Measurements from ENCODE around the gene PACSIN2. TPM values are rescaled to one million over a fixed set of nuclear protein-coding genes. Genes with fewer than 3 reads are reported as not detected.

Gene PACSIN2
- total RNA-seq, 1 experiment from 2014 or later: 60.2 TPM

- no peaks in the 10 kb centered on the region for H3K36me3 ChIP-seq (ENCODE audit: control insufficient read depth, insufficient read depth, low read length)
- H3K27me3 ChIP-seq (ENCODE audit: control insufficient read depth, insufficient read depth, low read length): no peaks in the 10 kb centered on the region
- CTCF ChIA-PET: interaction anchor here (0.7 kb wide), 1 partner anchor 91 kb away, joined by 3 read pairs; no protein-coding TSS in a partner anchor
- intact Hi-C loops (cut with micrococcal nuclease; ENCODE audit: unreplicated experiment): no loop called here
- H3K9me3 ChIP-seq (ENCODE audit: control insufficient read depth, insufficient read depth, low read depth, low read length): no peaks in the 10 kb centered on the region
- TF ChIP-seq, protein P1, sequence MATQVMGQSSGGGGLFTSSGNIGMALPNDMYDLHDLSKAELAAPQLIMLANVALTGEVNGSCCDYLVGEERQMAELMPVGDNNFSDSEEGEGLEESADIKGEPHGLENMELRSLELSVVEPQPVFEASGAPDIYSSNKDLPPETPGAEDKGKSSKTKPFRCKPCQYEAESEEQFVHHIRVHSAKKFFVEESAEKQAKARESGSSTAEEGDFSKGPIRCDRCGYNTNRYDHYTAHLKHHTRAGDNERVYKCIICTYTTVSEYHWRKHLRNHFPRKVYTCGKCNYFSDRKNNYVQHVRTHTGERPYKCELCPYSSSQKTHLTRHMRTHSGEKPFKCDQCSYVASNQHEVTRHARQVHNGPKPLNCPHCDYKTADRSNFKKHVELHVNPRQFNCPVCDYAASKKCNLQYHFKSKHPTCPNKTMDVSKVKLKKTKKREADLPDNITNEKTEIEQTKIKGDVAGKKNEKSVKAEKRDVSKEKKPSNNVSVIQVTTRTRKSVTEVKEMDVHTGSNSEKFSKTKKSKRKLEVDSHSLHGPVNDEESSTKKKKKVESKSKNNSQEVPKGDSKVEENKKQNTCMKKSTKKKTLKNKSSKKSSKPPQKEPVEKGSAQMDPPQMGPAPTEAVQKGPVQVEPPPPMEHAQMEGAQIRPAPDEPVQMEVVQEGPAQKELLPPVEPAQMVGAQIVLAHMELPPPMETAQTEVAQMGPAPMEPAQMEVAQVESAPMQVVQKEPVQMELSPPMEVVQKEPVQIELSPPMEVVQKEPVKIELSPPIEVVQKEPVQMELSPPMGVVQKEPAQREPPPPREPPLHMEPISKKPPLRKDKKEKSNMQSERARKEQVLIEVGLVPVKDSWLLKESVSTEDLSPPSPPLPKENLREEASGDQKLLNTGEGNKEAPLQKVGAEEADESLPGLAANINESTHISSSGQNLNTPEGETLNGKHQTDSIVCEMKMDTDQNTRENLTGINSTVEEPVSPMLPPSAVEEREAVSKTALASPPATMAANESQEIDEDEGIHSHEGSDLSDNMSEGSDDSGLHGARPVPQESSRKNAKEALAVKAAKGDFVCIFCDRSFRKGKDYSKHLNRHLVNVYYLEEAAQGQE (IDR thresholded peaks at IDR 0.05; ENCODE audit: insufficient read depth in 1 of 2, low read depth in 2 of 2, low read length in 1 of 2): no peak
- TF ChIP-seq SIN3A (IDR thresholded peaks at IDR 0.05; ENCODE audit: borderline replicate concordance, insufficient read depth, low read depth, low read length) (no peak), TCF7L2 (IDR thresholded peaks at IDR 0.05; ENCODE audit: low read depth, low read length) (no peak), POLR2AphosphoS5 (IDR thresholded peaks at IDR 0.05; ENCODE audit: low read depth, low read length) (no peak)
- TF ChIP-seq, protein P2, sequence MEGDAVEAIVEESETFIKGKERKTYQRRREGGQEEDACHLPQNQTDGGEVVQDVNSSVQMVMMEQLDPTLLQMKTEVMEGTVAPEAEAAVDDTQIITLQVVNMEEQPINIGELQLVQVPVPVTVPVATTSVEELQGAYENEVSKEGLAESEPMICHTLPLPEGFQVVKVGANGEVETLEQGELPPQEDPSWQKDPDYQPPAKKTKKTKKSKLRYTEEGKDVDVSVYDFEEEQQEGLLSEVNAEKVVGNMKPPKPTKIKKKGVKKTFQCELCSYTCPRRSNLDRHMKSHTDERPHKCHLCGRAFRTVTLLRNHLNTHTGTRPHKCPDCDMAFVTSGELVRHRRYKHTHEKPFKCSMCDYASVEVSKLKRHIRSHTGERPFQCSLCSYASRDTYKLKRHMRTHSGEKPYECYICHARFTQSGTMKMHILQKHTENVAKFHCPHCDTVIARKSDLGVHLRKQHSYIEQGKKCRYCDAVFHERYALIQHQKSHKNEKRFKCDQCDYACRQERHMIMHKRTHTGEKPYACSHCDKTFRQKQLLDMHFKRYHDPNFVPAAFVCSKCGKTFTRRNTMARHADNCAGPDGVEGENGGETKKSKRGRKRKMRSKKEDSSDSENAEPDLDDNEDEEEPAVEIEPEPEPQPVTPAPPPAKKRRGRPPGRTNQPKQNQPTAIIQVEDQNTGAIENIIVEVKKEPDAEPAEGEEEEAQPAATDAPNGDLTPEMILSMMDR (IDR thresholded peaks at IDR 0.05): no peak
- in situ Hi-C loops (cut with HindIII; ENCODE audit: low pct_unique_long_range_greater_than_20kb, low sequenced_read_pairs): no loop called here
- POLR2A ChIA-PET: no interaction called here
- H3K4me3 ChIP-seq (ENCODE audit: low read depth in 2 of 2, low read length in 2 of 2): no peak overlapping the region
- H3K27ac ChIP-seq (ENCODE audit: low read length): no peak overlapping the region
- no peaks in the 10 kb centered on the region; the same call in none of the 2 replicates for H3K4me1 ChIP-seq (ENCODE audit: control insufficient read depth, insufficient read depth, low read length)
- no TSS peak for BruUV-seq (replicated peaks)
- DNase-seq (ENCODE audit: low read depth, low spot score) (no peak), ATAC-seq (no peak)
Observed at GRCh38 chr22:42914511-42915076, 100.4 kb downstream of the PACSIN2 start.

GRCh38 chr22:42913874-42914510 is 101.0 kb downstream of the PACSIN2 start:
- ATAC-seq: no peak
- intact Hi-C loops (cut with micrococcal nuclease; ENCODE audit: unreplicated experiment) (no loop called here), in situ Hi-C loops (cut with HindIII; ENCODE audit: low pct_unique_long_range_greater_than_20kb, low sequenced_read_pairs) (no loop called here)
- ChIA-PET POLR2A (no interaction called here), CTCF (interaction anchor here (0.6 to 0.7 kb wide), 2 partner anchors 26 to 90 kb away, joined by 3 read pairs; no protein-coding TSS in a partner anchor)
- Histone ChIP-seq H3K9me3 (ENCODE audit: control insufficient read depth, insufficient read depth, low read depth, low read length) (no peaks in the 10 kb centered on the region), H3K4me3 (ENCODE audit: low read depth in 2 of 2, low read length in 2 of 2) (no peak overlapping the region), H3K27ac (ENCODE audit: low read length) (no peak overlapping the region), H3K4me1 (ENCODE audit: control insufficient read depth, insufficient read depth, low read length) (no peaks in the 10 kb centered on the region; the same call in none of the 2 replicates), H3K36me3 (ENCODE audit: control insufficient read depth, insufficient read depth, low read length) (no peaks in the 10 kb centered on the region), H3K27me3 (ENCODE audit: control insufficient read depth, insufficient read depth, low read length) (no peaks in the 10 kb centered on the region)
- TF ChIP-seq, protein P2 (IDR thresholded peaks at IDR 0.05): no peak
- TF ChIP-seq TCF7L2 (IDR thresholded peaks at IDR 0.05; ENCODE audit: low read depth, low read length) (no peak), POLR2AphosphoS5 (IDR thresholded peaks at IDR 0.05; ENCODE audit: low read depth, low read length) (no peak), SIN3A (IDR thresholded peaks at IDR 0.05; ENCODE audit: borderline replicate concordance, insufficient read depth, low read depth, low read length) (no peak)
- TF ChIP-seq, protein P1 (IDR thresholded peaks at IDR 0.05; ENCODE audit: insufficient read depth in 1 of 2, low read depth in 2 of 2, low read length in 1 of 2): no peak
- BruUV-seq (replicated peaks): no TSS peak
- DNase-seq (ENCODE audit: low read depth, low spot score): no peak
